H1 (cell line): Measurements from ENCODE around the gene STK40. TPM values are rescaled to one million over a fixed set of nuclear protein-coding genes. Genes with fewer than 3 reads are reported as not detected.

Experiments
- HDAC6 ChIP-seq: IDR thresholded peaks from one replicate; pipeline ENCODE4 v1.7.1; 2012; ENCODE audit warnings: low read depth, mild to moderate bottlenecking, inconsistent platforms, low read length, moderate library complexity
- KDM5A ChIP-seq: fragments of 200-600 bp; IDR thresholded peaks from 2 replicates; pipeline ENCODE4 v1.7.1; 2012; ENCODE audit warnings: mild to moderate bottlenecking, low read length, inconsistent platforms, mixed read lengths
- SIX5 ChIP-seq: IDR thresholded peaks from 2 replicates; pipeline ENCODE4 v1.6.1; 2011; ENCODE audit warnings: mild to moderate bottlenecking, low read depth, low read length
- polyA plus RNA-seq, 7 experiments: library from polyadenylated mRNA; depleted of rRNA in 3 of 7; stranded (reverse) in 5 of 7; unstranded in 2 of 7; fragments of >200 nt in 5 of 7; fragments of 200-250 nt in 2 of 7; gene quantifications; 1 replicate in 5 of 7; 2 replicates in 1 of 7; 4 replicates in 1 of 7; pipeline versions ENCODE4 v1.2.1 to v1.2.3, GENCODE V29; 2011 to 2013; ENCODE audit warnings: missing spikeins in 2 of 7, mixed read lengths in 2 of 7
- total RNA-seq: library from RNA; stranded (reverse); fragmentation: NEBNext Ultra II Directional; extraction: Animal tissue kit (Norgen Biotek cat#: 25700); gene quantifications from 2 replicates; pipeline ENCODE4 v1.2.1, GENCODE V29; 2021
- TF ChIP-seq, protein P1 (sequence below): IDR thresholded peaks from 2 replicates; pipeline ENCODE4 v1.6.1; 2011; ENCODE audit warnings: low read length, improper control_type of control experiment

The STK40 gene
- total and polyA plus RNA-seq, 2 of the 8 experiments (the other 6 are each of a cell fraction or from before 2014, with no cell fraction given) = 13.6 to 28.6 TPM

GRCh38 chr1:36380143-36380619 lies 5.5 kb downstream of the STK40 start (continued):
- TF ChIP-seq, protein P1, sequence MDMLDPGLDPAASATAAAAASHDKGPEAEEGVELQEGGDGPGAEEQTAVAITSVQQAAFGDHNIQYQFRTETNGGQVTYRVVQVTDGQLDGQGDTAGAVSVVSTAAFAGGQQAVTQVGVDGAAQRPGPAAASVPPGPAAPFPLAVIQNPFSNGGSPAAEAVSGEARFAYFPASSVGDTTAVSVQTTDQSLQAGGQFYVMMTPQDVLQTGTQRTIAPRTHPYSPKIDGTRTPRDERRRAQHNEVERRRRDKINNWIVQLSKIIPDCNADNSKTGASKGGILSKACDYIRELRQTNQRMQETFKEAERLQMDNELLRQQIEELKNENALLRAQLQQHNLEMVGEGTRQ = no peak
- TF ChIP-seq KDM5A = no peak
- TF ChIP-seq SIX5 = no peak
- no peak for TF ChIP-seq HDAC6
